ENCODE measurements around the gene ANXA11.

DNA sequence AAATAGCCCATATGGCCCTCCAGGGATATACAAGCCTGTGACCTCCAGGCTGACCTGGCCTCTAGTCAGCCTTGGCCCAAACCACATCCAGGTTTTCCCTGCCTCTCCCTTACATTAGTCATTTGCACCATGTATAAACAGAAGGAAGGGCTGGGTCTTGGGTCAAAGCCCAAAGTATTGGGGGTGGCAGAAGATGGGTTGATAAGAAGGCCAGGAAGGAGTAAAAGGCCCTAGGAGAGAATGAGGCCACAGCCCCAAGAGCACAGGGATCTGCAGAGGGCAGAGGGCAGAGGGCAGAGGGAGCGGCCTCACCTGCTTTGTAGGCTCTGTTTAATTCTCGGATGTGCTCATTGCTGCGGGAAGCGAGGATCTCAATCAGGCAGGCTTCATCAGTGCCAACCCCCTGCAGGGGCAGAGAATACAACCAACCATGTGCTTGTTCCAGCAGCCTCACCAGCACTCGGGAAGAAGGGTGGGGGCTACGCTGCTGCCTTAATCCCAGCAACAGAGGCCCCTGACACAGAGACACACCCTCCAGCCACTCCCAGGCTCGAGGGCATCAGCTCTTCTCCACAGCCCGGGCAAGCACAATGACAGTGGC, 41.5 kb downstream of the ANXA11 start:
- TF ChIP-seq, protein P1, sequence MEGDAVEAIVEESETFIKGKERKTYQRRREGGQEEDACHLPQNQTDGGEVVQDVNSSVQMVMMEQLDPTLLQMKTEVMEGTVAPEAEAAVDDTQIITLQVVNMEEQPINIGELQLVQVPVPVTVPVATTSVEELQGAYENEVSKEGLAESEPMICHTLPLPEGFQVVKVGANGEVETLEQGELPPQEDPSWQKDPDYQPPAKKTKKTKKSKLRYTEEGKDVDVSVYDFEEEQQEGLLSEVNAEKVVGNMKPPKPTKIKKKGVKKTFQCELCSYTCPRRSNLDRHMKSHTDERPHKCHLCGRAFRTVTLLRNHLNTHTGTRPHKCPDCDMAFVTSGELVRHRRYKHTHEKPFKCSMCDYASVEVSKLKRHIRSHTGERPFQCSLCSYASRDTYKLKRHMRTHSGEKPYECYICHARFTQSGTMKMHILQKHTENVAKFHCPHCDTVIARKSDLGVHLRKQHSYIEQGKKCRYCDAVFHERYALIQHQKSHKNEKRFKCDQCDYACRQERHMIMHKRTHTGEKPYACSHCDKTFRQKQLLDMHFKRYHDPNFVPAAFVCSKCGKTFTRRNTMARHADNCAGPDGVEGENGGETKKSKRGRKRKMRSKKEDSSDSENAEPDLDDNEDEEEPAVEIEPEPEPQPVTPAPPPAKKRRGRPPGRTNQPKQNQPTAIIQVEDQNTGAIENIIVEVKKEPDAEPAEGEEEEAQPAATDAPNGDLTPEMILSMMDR (IDR thresholded peaks at IDR 0.05) = no peak
- TF ChIP-seq POLR2A (IDR thresholded peaks at IDR 0.05) = no peak
